ACHN (cell line): Measurements from ENCODE around the gene NDUFS6.

Experiments
- DNase-seq: peaks from one replicate; pipeline ENCODE4 v3.0.0-alpha.2; 2015
- in situ Hi-C: cut with HindIII; loops from 2 replicates; pipeline ENCODE4 v1.10.0; 2017; ENCODE audit warnings: low sequenced_read_pairs, low pct_ligation_motif_present, low pct_unique_long_range_greater_than_20kb

NDUFS6 gene

GRCh38 chr5:1824109-1824821, 23.1 kb downstream of the NDUFS6 start:
- in situ Hi-C loops = no loop called here
- no peak for DNase-seq

- DNase-seq = no peak
- in situ Hi-C loops = no loop called here
Measured at GRCh38 chr5:1824903-1825841, 24.0 kb downstream of the NDUFS6 start.

- in situ Hi-C loops = no loop called here
- DNase-seq = no peak
Measured at GRCh38 chr5:1826235-1826980, 25.2 kb downstream of the NDUFS6 start.

GRCh38 chr5:1827025-1827885, 26.0 kb downstream of the NDUFS6 start:
- in situ Hi-C loops = no loop called here
- DNase-seq = no peak

GRCh38 chr5:1827886-1828397, 26.7 kb downstream of the NDUFS6 start:
- DNase-seq = no peak
- in situ Hi-C loops = no loop called here

GRCh38 chr5:1830571-1831228, 29.5 kb downstream of the NDUFS6 start:
- in situ Hi-C loops = no loop called here
- DNase-seq = no peak

GRCh38 chr5:1831257-1831656, 30.1 kb downstream of the NDUFS6 start:
- in situ Hi-C loops = no loop called here
- no peak for DNase-seq

- DNase-seq = no peak
- in situ Hi-C loops = no loop called here
Measured at GRCh38 chr5:1831677-1832313, 30.6 kb downstream of the NDUFS6 start.

GRCh38 chr5:1832511-1833250, 31.5 kb downstream of the NDUFS6 start:
- DNase-seq = no peak
- in situ Hi-C loops = no loop called here

- in situ Hi-C loops = no loop called here
- DNase-seq = no peak
Measured at GRCh38 chr5:1833264-1834021, 32.2 kb downstream of the NDUFS6 start.

GRCh38 chr5:1834022-1834551, 32.9 kb downstream of the NDUFS6 start:
- DNase-seq = no peak
- in situ Hi-C loops = no loop called here

- DNase-seq = no peak
- in situ Hi-C loops = no loop called here
Measured at GRCh38 chr5:1834721-1835429, 33.7 kb downstream of the NDUFS6 start.

GRCh38 chr5:1835431-1835830, 34.2 kb downstream of the NDUFS6 start:
- in situ Hi-C loops = no loop called here

GRCh38 chr5:1836176-1836890, 35.1 kb downstream of the NDUFS6 start:
- in situ Hi-C loops = no loop called here

More at GRCh38 chr5:1835431-1835830, 34.2 kb downstream of the NDUFS6 start:
- no peak for DNase-seq

More at GRCh38 chr5:1836176-1836890, 35.1 kb downstream of the NDUFS6 start:
- no peak for DNase-seq
